Heart right ventricle (tissue), 16 donors: ENCODE data around the gene ZNF746. TPM values are rescaled to one million over a fixed set of nuclear protein-coding genes. Genes with fewer than 3 reads are reported as not detected.

Experiments used
- ATAC-seq, 8 donors: fragments of 200-7000 bp; cut with Tn5 transposase; one replicate each; pipeline ENCODE4 v1.9.1; 2020; ENCODE audit warnings: mild to moderate bottlenecking in 8 of 8, moderate library complexity in 8 of 8, moderate number of reproducible peaks in 1 of 8
- DNase-seq, 2 donors: peaks; one replicate each; pipeline ENCODE4 v3.0.0-alpha.2; 2020
- H3K27ac ChIP-seq, 10 donors: fragments of 200-600 bp; sonication (generic) in 2 of 10; one replicate each; pipeline versions ENCODE4 v1.5.0 to v1.8.0; 2020 to 2022; ENCODE audit warnings: mild to moderate bottlenecking in 3 of 10
- H3K27me3 ChIP-seq, 7 donors: fragments of 200-600 bp; one replicate each; pipeline ENCODE4 v1.8.0; 2021 to 2022; ENCODE audit warnings: mild to moderate bottlenecking in 2 of 7
- H3K36me3 ChIP-seq, 9 donors: fragments of 200-600 bp; sonication (generic) in 1 of 9; one replicate each; pipeline versions ENCODE4 v1.5.0 to v1.8.0; 2020 to 2022; ENCODE audit warnings: mild to moderate bottlenecking in 2 of 9
- H3K4me1 ChIP-seq, 9 donors: fragments of 200-600 bp; sonication (generic) in 1 of 9; one replicate each; pipeline versions ENCODE4 v1.5.0 to v1.8.0; 2020 to 2022; ENCODE audit warnings: mild to moderate bottlenecking in 4 of 9
- H3K4me3 ChIP-seq, 10 donors: fragments of 200-600 bp; sonication (generic) in 2 of 10; one replicate each; pipeline versions ENCODE4 v1.5.0 to v1.8.0; 2020 to 2022; ENCODE audit warnings: mild to moderate bottlenecking in 7 of 10, moderate library complexity in 2 of 10
- H3K9me3 ChIP-seq, 11 donors: fragments of 200-600 bp in 10 of 11; sonication (generic) in 2 of 11; one replicate each; pipeline versions ENCODE4 v1.5.0 to v1.8.0; 2013 to 2022; ENCODE audit warnings: mild to moderate bottlenecking in 2 of 11, control low read depth in 1 of 11, moderate library complexity in 1 of 11
- CTCF ChIP-seq, 9 donors: fragments of 200-600 bp; sonication (generic) in 2 of 9; IDR thresholded peaks; one replicate each; pipeline versions ENCODE4 v1.5.0 to v1.8.0; 2021 to 2022; ENCODE audit warnings: antibody characterized with exemption in 9 of 9, mild to moderate bottlenecking in 5 of 9, moderate library complexity in 1 of 9
- WGBS, 2 donors: extraction: QIAGEN DNeasy Blood & Tissue Kit; methylation state at CpG; one replicate each; pipeline ENCODE4 v1.1.7; 2013; ENCODE audit warnings: inconsistent platforms in 1 of 2; 5-methylcytosine and 5-hydroxymethylcytosine counted together
- intact Hi-C, 10 donors: fragments of 100-400 bp; cut with DNase I; formaldehyde crosslinking; loops; one replicate each; pipeline versions ENCODE4 v1.11.1 to v1.14.2; 2022
- polyA plus RNA-seq, 2 donors: library from polyadenylated mRNA; stranded (reverse); fragments of 200-250 nt; gene quantifications; one replicate each; pipeline ENCODE4 v1.2.3, GENCODE V29; 2013
- total RNA-seq, 10 donors: library from RNA; stranded (reverse); fragmentation: NEBNext Ultra II Directional in 3 of 10; extraction: Animal tissue kit (Norgen Biotek cat#: 25700) in 3 of 10; gene quantifications; one replicate each; pipeline versions ENCODE4 v1.2.1 to v1.2.4, GENCODE V29; 2021 to 2023
- donor health status: Arrhythmogenic right ventricular cardiomyopathy.
- donor health status: ischemic (EF 13 %, LVEDD 7.1; RV severe dilation, severe dysfunction).
- donor health status: healthy with polysubstance abuse.
- donor health status: DM: no; HTN: yes; CAD: no.
- donor health status: DM: no; HTN: no; CAD: no.
- donor health status: ischemic (EF 25% LVEDD 6.9; RV normal size, moderate dysfunction).
- donor health status: ischemic (EF 25% LVEDD 5.7; RV mildly dilated, moderate dysfunction).
- donor health status: healthy.
- donor health status: DM: yes; HTN: yes; CAD: no.
- donor health status: Ischemic cardiomyopathy.
- donor health status: ischemic (EF 35%, LVEDD 5.7; RV mildly dilated, moderate dysfunction).
- donor health status: nonischemic (EF 11% LVEDD 7.7; RV severe dilation, severe dysfunction).
- donor health status: DM: yes; HTN: yes; CAD: no.
- donor health status: PGD.
- donor health status: ischemic (EF 29% LVEDD 5.4; RV normal size, mild dysfunction).
- donor health status: nonischemic (EF 23%, LVEDD 6.1; RV moderate dilation, normal function).

Gene ZNF746
- total and polyA plus RNA-seq, 12 donors: 4.5 to 10.5 (median 8.1) TPM

GRCh38 chr7:149501651-149502050, 4.0 kb upstream of the ZNF746 start:
- Histone ChIP-seq H3K4me3 (no peak overlapping the region), H3K27ac (no peak overlapping the region), H3K27me3 (no peaks in the 10 kb centered on the region), H3K4me1 (peaks cover 0 to 7% (median 0%) of the 10 kb centered on the region in 9 donors), H3K36me3 (no peaks in the 10 kb centered on the region), H3K9me3 (peaks cover 0 to 18% (median 16%) of the 10 kb centered on the region in 11 donors)
- intact Hi-C loops: loop anchor here in 1 of 10 donors (10.0 kb wide), 1 partner anchor 247 kb away; no protein-coding TSS in a partner anchor
- no peak for TF ChIP-seq CTCF (IDR thresholded peaks at IDR 0.05)
- WGBS, 2 donors: 63 to 78% methylated on average over 13 of the region's 13 CpGs
- DNase-seq: no peak
- ATAC-seq: no peak

GRCh38 chr7:149500910-149501309, 3.3 kb upstream of the ZNF746 start:
- ATAC-seq: no peak
- Histone ChIP-seq H3K27me3 (no peaks in the 10 kb centered on the region), H3K4me3 (no peak overlapping the region), H3K36me3 (no peaks in the 10 kb centered on the region), H3K4me1 (peaks cover 0 to 15% (median 5%) of the 10 kb centered on the region in 9 donors), H3K9me3 (peaks cover 0 to 11% (median 10%) of the 10 kb centered on the region in 11 donors), H3K27ac (no peak overlapping the region)
- TF ChIP-seq CTCF (IDR thresholded peaks at IDR 0.05): no peak
- 39 to 56% methylated on average over 4 of the region's 4 CpGs for WGBS, 2 donors
- intact Hi-C loops: loop anchor here in 1 of 10 donors (10.0 kb wide), 1 partner anchor 246 kb away; no protein-coding TSS in a partner anchor
- peak in 1 of 2 donors; percentile 13 for DNase-seq

GRCh38 chr7:149500201-149500600, 2.6 kb upstream of the ZNF746 start:
- Histone ChIP-seq H3K9me3 (peaks cover 0 to 4% (median 3%) of the 10 kb centered on the region in 11 donors), H3K4me1 (peaks cover 5 to 22% (median 12%) of the 10 kb centered on the region in 9 donors), H3K27me3 (no peaks in the 10 kb centered on the region), H3K27ac (no peak overlapping the region), H3K4me3 (no peak overlapping the region), H3K36me3 (no peaks in the 10 kb centered on the region)
- no peak for TF ChIP-seq CTCF (IDR thresholded peaks at IDR 0.05)
- DNase-seq: no peak
- intact Hi-C loops: loop anchor here in 1 of 10 donors (10.0 kb wide), 1 partner anchor 245 kb away; no protein-coding TSS in a partner anchor
- no peak for ATAC-seq

GRCh38 chr7:149498811-149499210, 1.2 kb upstream of the ZNF746 start:
- H3K27ac ChIP-seq: no peak overlapping the region
- no peak for DNase-seq
- WGBS, 2 donors: 89 to 92% methylated on average over 6 of the region's 6 CpGs
- TF ChIP-seq CTCF (IDR thresholded peaks at IDR 0.05): no peak
- H3K4me3 ChIP-seq: no peak overlapping the region
- H3K27me3 ChIP-seq: no peaks in the 10 kb centered on the region
- H3K36me3 ChIP-seq: peaks cover 0 to 6% (median 2%) of the 10 kb centered on the region in 9 donors
- ATAC-seq: no peak
- H3K4me1 ChIP-seq: peaks cover 5 to 27% (median 15%) of the 10 kb centered on the region in 9 donors
- no peaks in the 10 kb centered on the region for H3K9me3 ChIP-seq
- intact Hi-C loops: loop anchor here in 4 of 10 donors (5.0 to 10.0 kb wide), 5 partner anchors 74 to 237 kb away; partner anchors contain the start of gene ZNF783 (in 2 of the 4)
